GM12878 (cell line): Measurements from ENCODE around the gene NDUFC1. TPM values are rescaled to one million over a fixed set of nuclear protein-coding genes. Genes with fewer than 3 reads are reported as not detected.

Experiments used
- ATAC-seq: fragments of 200-7000 bp; cut with Tn5 transposase; 3 replicates; pipeline ENCODE4 v1.9.1; 2020; ENCODE audit warnings: mild to moderate bottlenecking, moderate library complexity
- BruUV-seq: library from RNA; stranded (reverse); fragments of 400-500 nt; replicated peaks from 2 replicates; lab custom pipeline; 2021; lab: Mats Ljungman, UMichigan
- CTCF ChIA-PET: fragments of 300-600 bp; sonication (Branson Sonifier 250); formaldehyde crosslinking; extraction: SDS; loops from one replicate; lab custom pipeline; 2021; ENCODE audit warnings: inconsistent platforms; lab: Yijun Ruan, JAX
- POLR2A ChIA-PET: fragments of 350-600 bp; formaldehyde crosslinking; extraction: SDS; loops from one replicate; lab custom pipeline; 2021; ENCODE audit warnings: inconsistent platforms; lab: Charles Lee
- RAD21 ChIA-PET: fragments of 300-600 bp; sonication (Branson Sonifier 250); formaldehyde crosslinking; loops from one replicate; lab custom pipeline; 2023; ENCODE audit warnings: antibody characterized with exemption; ENCODE audit not compliant: unreplicated experiment; lab: Charles Lee
- SMC1A ChIA-PET: fragments of 300-600 bp; sonication (Branson Sonifier 250); formaldehyde crosslinking; loops from one replicate; lab custom pipeline; 2023; ENCODE audit not compliant: unreplicated experiment, uncharacterized antibody; lab: Charles Lee
- DNase-seq: peaks from one replicate; pipeline ENCODE4 v3.0.0-alpha.2; 2011; ENCODE audit warnings: low read depth, low spot score
- FAIRE-seq: peaks from 3 replicates; lab custom pipeline; 2011; peaks lifted over from hg19 to GRCh38; lab: Jason Lieb, UNC
- H2AFZ ChIP-seq: 2 replicates; pipeline ENCODE4 v1.6.0; 2011; ENCODE audit warnings: low read depth, low read length, control low read depth; ENCODE audit not compliant: control insufficient read depth
- H3K27ac ChIP-seq: 2 replicates; pipeline ENCODE4 v1.5.1; 2011; ENCODE audit warnings: control low read depth; ENCODE audit not compliant: control insufficient read depth, insufficient read depth
- H3K27me3 ChIP-seq, 2 experiments: replicated peaks in 1 of 2; 2 replicates each; pipeline versions ENCODE4 v1.6.0 to v1.6.1; 2011; ENCODE audit warnings: low read length in 1 of 2; ENCODE audit not compliant: control insufficient read depth in 2 of 2, insufficient read depth in 2 of 2
- H3K36me3 ChIP-seq, 2 experiments: 2 replicates each; pipeline ENCODE4 v1.5.1; 2011; ENCODE audit warnings: low read length in 1 of 2; ENCODE audit not compliant: control insufficient read depth in 2 of 2, insufficient read depth in 2 of 2
- H3K4me1 ChIP-seq: 2 replicates; pipeline ENCODE4 v1.6.1; 2011; ENCODE audit warnings: mild to moderate bottlenecking, low read length, moderate library complexity, mixed read lengths; ENCODE audit not compliant: control insufficient read depth, insufficient read depth
- H3K4me2 ChIP-seq: 2 replicates; pipeline ENCODE4 v1.6.0; 2011; ENCODE audit warnings: control low read depth; ENCODE audit not compliant: control insufficient read depth, insufficient read depth
- H3K4me3 ChIP-seq: fragments of 200-600 bp; sonication (generic); 2 replicates; pipeline ENCODE4 v1.5.1; 2016
- H3K79me2 ChIP-seq: 2 replicates; pipeline ENCODE4 v1.6.0; 2011; ENCODE audit warnings: low read length; ENCODE audit not compliant: control insufficient read depth, insufficient read depth
- H3K9ac ChIP-seq: 2 replicates; pipeline ENCODE4 v1.8.0; 2011; ENCODE audit warnings: low read length, control low read depth, mixed read lengths; ENCODE audit not compliant: control insufficient read depth, insufficient read depth
- H3K9me3 ChIP-seq: replicated peaks from 3 replicates; pipeline ENCODE4 v1.5.1; 2011; ENCODE audit warnings: mild to moderate bottlenecking, low read length; ENCODE audit not compliant: control insufficient read depth, insufficient read depth
- H4K20me1 ChIP-seq: 2 replicates; pipeline ENCODE4 v1.6.0; 2011; ENCODE audit not compliant: control insufficient read depth, insufficient read depth
- BACH1 ChIP-seq: fragments of 450-650 bp; IDR thresholded peaks from 2 replicates; pipeline ENCODE4 v1.6.1; 2017; ENCODE audit warnings: mild to moderate bottlenecking, borderline replicate concordance
- CEBPB ChIP-seq, 2 experiments: fragments of 150-350 bp in 1 of 2; IDR thresholded peaks; 2 replicates each; pipeline ENCODE4 v1.6.1; 2012 to 2014; ENCODE audit warnings: low read depth in 2 of 2, low read length in 2 of 2, borderline replicate concordance in 1 of 2, inconsistent platforms in 1 of 2
- DPF2 ChIP-seq: fragments of 450-650 bp; IDR thresholded peaks from 2 replicates; pipeline ENCODE4 v1.6.1; 2017; ENCODE audit warnings: mild to moderate bottlenecking
- ETV6 ChIP-seq, 2 experiments: fragments of 450-650 bp in 1 of 2; IDR thresholded peaks in 1 of 2; conservative IDR thresholded peaks in 1 of 2; 2 replicates each; pipeline ENCODE4 v1.6.1; 2014; ENCODE audit warnings: antibody characterized with exemption in 1 of 2, borderline replicate concordance in 1 of 2, low read depth in 1 of 2, mild to moderate bottlenecking in 1 of 2, moderate library complexity in 1 of 2
- JUND ChIP-seq: IDR thresholded peaks from 2 replicates; pipeline ENCODE4 v1.6.1; 2012; ENCODE audit warnings: low read depth, mild to moderate bottlenecking, low read length, improper control_type of control experiment, moderate library complexity
- KAT2A ChIP-seq: conservative IDR thresholded peaks from 2 replicates; pipeline ENCODE4 v1.6.1; 2011; ENCODE audit warnings: low read depth, low read length; ENCODE audit not compliant: control insufficient read depth
- MEF2A ChIP-seq: IDR thresholded peaks from 2 replicates; pipeline ENCODE4 v1.6.1; 2011; ENCODE audit warnings: low read depth, mild to moderate bottlenecking, low read length, moderate library complexity; ENCODE audit not compliant: insufficient read depth
- NFYB ChIP-seq: IDR thresholded peaks from 2 replicates; pipeline ENCODE4 v1.6.1; 2011; ENCODE audit warnings: low read depth, mild to moderate bottlenecking, low read length, improper control_type of control experiment, moderate library complexity; ENCODE audit not compliant: insufficient read depth
- NRF1 ChIP-seq: conservative IDR thresholded peaks from 2 replicates; pipeline ENCODE4 v1.6.1; 2011; ENCODE audit warnings: mild to moderate bottlenecking, low read depth, low read length, improper control_type of control experiment
- RAD51 ChIP-seq: fragments of 450-650 bp; IDR thresholded peaks from 2 replicates; pipeline ENCODE4 v1.6.1; 2016; ENCODE audit warnings: moderate library complexity, mild to moderate bottlenecking, inconsistent platforms
- SIN3A ChIP-seq: IDR thresholded peaks from 2 replicates; pipeline ENCODE4 v1.6.1; 2012; ENCODE audit warnings: low read depth, low read length, improper control_type of control experiment
- SMAD1 ChIP-seq: fragments of 450-650 bp; IDR thresholded peaks from 2 replicates; pipeline ENCODE4 v1.6.1; 2018; ENCODE audit warnings: mild to moderate bottlenecking, low read depth; ENCODE audit not compliant: partially characterized antibody
- SP1 ChIP-seq: IDR thresholded peaks from one replicate; pipeline ENCODE4 v1.6.1; 2011; ENCODE audit warnings: low read depth, low read length
- STAT1 ChIP-seq: fragments of 450-650 bp; conservative IDR thresholded peaks from 2 replicates; pipeline ENCODE4 v1.6.1; 2014; ENCODE audit warnings: antibody characterized with exemption, mild to moderate bottlenecking
- ZZZ3 ChIP-seq: IDR thresholded peaks from 2 replicates; pipeline ENCODE4 v1.6.1; 2011; ENCODE audit warnings: low read depth; ENCODE audit not compliant: control insufficient read depth, insufficient read length
- WGBS: methylation state at CpG from one replicate; pipeline ENCODE4 v1.1.6; 2016; ENCODE audit warnings: low lambda C conversion rate; ENCODE audit not compliant: insufficient replicate concordance, insufficient coverage; ENCODE audit errors: missing lambda C conversion rate; 5-methylcytosine and 5-hydroxymethylcytosine counted together
- in situ Hi-C: fragments of 300-500 bp; cut with MboI; formaldehyde crosslinking; loops from 9 replicates; pipeline ENCODE4 v1.14.3; 2018; ENCODE audit warnings: mixed read lengths
- intact Hi-C: fragments of 100-400 bp; cut with micrococcal nuclease; formaldehyde crosslinking; loops from one replicate; pipeline ENCODE4 v1.14.2; 2022; ENCODE audit not compliant: unreplicated experiment
- polyA plus RNA-seq, 11 experiments: library from polyadenylated mRNA; depleted of rRNA in 4 of 11; unstranded in 6 of 11; stranded (reverse) in 5 of 11; fragments of >200 nt; fragmentation: Nextera tagmentation in 4 of 11; fragmentation: Illumina TruSeq in 1 of 11; extraction: Ambion mirVana in 4 of 11; extraction: Trizol in 1 of 11; gene quantifications; 1 replicate in 1 of 11; 2 replicates in 10 of 11; pipeline versions ENCODE4 v1.2.1 to v1.2.3, GENCODE V29; 2011 to 2016; ENCODE audit warnings: inconsistent platforms in 2 of 11, missing spikeins in 2 of 11, low read depth in 1 of 11
- total RNA-seq, 4 experiments: library from RNA; depleted of rRNA in 3 of 4; stranded (reverse); fragments of >200 nt in 3 of 4; fragmentation: Illumina TruSeq in 1 of 4; extraction: Trizol in 1 of 4; gene quantifications; 2 replicates each; pipeline versions ENCODE4 v1.2.1 to v1.2.3, GENCODE V29; 2013 to 2021
- TF ChIP-seq, protein P1 (sequence below): fragments of 450-650 bp; formaldehyde crosslinking; IDR thresholded peaks from 2 replicates; pipeline ENCODE4 v1.5.0; 2022; ENCODE audit warnings: mild to moderate bottlenecking, missing genetic modification characterization
- TF ChIP-seq, protein P2 (sequence below): fragments of 450-650 bp; conservative IDR thresholded peaks from 2 replicates; pipeline ENCODE4 v1.6.1; 2017; ENCODE audit warnings: mild to moderate bottlenecking, moderate library complexity

NDUFC1 gene
- total and polyA plus RNA-seq, 10 of the 15 experiments (the other 5 are each of a cell fraction or from before 2014, with no cell fraction given) = 25.5 to 242 (median 68.9) TPM

- SMC1A ChIA-PET = interaction anchor here (0.6 to 3.1 kb wide), 17 partner anchors 8 to 271 kb away, joined by 3 to 20 read pairs (median 8); no protein-coding TSS in a partner anchor
- Histone ChIP-seq H2AFZ (peak within 1 kb of the TSS; percentile 97), H3K36me3 (peaks cover 3% of the 10 kb centered on the region in 2 experiments; a peak in 2 of 4 replicates), H3K9ac (peak within 1 kb of the TSS; percentile 83), H3K27me3 (no peaks in the 10 kb centered on the region), H3K4me2 (peak within 1 kb of the TSS; percentile 81), H3K79me2 (peaks cover 61% of the 10 kb centered on the region), H3K4me1 (peaks cover 13% of the 10 kb centered on the region; the same call in 1 of the 2 replicates), H3K27ac (peak within 1 kb of the TSS; percentile 92), H3K9me3 (peaks cover 2% of the 10 kb centered on the region; the same call in 2 of the 3 replicates), H4K20me1 (no peaks in the 10 kb centered on the region; the same call in 1 of the 2 replicates), H3K4me3 (peak within 1 kb of the TSS; percentile 89)
- RAD21 ChIA-PET = interaction anchor here (0.8 to 2.9 kb wide), 15 partner anchors 11 to 271 kb away, joined by 3 to 13 read pairs (median 4); partner anchors contain the start of gene ELF2
- BruUV-seq = no TSS peak
- FAIRE-seq (peak; percentile 66), ATAC-seq (peak; percentile 91), DNase-seq (peak; percentile 90)
- in situ Hi-C loops (loop anchor here (25.0 kb wide), 1 partner anchor 1089 kb away; no protein-coding TSS in a partner anchor), intact Hi-C loops (loop anchor here (5.0 to 10.0 kb wide), 2 partner anchors 154 to 219 kb away; partner anchors contain the start of gene RAB33B)
- POLR2A ChIA-PET = interaction anchor here (0.7 to 4.4 kb wide), 11 partner anchors 10 to 365 kb away, joined by 3 to 29 read pairs (median 5); partner anchors contain the start of genes ELF2, MGST2 and NOCT
- 1% methylated on average over 61 of the region's 61 CpGs for WGBS
- CTCF ChIA-PET = interaction anchor here (0.5 to 2.2 kb wide), 13 partner anchors 9 to 271 kb away, joined by 3 to 6 read pairs (median 3); no protein-coding TSS in a partner anchor
- TF ChIP-seq SMAD1 = no peak
- peak; percentile 75; the same call in 1 of the 2 replicates for TF ChIP-seq SIN3A
- peak; percentile 75 for TF ChIP-seq RAD51
- TF ChIP-seq MEF2A = no peak
- no peak; a peak in 1 of 4 replicates for TF ChIP-seq ETV6 (conservative IDR thresholded peaks at IDR 0.05 in 1 of 2, IDR thresholded peaks at IDR 0.05 in 1 of 2; ENCODE audit: borderline replicate concordance in 1 of 2, low read depth in 1 of 2)
- TF ChIP-seq STAT1 = no peak
- TF ChIP-seq, protein P1, sequence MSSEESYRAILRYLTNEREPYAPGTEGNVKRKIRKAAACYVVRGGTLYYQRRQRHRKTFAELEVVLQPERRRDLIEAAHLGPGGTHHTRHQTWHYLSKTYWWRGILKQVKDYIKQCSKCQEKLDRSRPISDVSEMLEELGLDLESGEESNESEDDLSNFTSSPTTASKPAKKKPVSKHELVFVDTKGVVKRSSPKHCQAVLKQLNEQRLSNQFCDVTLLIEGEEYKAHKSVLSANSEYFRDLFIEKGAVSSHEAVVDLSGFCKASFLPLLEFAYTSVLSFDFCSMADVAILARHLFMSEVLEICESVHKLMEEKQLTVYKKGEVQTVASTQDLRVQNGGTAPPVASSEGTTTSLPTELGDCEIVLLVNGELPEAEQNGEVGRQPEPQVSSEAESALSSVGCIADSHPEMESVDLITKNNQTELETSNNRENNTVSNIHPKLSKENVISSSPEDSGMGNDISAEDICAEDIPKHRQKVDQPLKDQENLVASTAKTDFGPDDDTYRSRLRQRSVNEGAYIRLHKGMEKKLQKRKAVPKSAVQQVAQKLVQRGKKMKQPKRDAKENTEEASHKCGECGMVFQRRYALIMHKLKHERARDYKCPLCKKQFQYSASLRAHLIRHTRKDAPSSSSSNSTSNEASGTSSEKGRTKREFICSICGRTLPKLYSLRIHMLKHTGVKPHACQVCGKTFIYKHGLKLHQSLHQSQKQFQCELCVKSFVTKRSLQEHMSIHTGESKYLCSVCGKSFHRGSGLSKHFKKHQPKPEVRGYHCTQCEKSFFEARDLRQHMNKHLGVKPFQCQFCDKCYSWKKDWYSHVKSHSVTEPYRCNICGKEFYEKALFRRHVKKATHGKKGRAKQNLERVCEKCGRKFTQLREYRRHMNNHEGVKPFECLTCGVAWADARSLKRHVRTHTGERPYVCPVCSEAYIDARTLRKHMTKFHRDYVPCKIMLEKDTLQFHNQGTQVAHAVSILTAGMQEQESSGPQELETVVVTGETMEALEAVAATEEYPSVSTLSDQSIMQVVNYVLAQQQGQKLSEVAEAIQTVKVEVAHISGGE (CRISPR knock-in tag) = no peak
- peak; percentile 72 for TF ChIP-seq SP1
- no peak for TF ChIP-seq JUND
- peak; percentile 54 for TF ChIP-seq NRF1
- TF ChIP-seq BACH1 = no peak
- no peak for TF ChIP-seq CEBPB (IDR thresholded peaks at IDR 0.05; ENCODE audit: borderline replicate concordance in 1 of 2, low read depth in 2 of 2, low read length in 2 of 2)
- no peak for TF ChIP-seq ZZZ3
- TF ChIP-seq NFYB = no peak
- TF ChIP-seq, protein P2, sequence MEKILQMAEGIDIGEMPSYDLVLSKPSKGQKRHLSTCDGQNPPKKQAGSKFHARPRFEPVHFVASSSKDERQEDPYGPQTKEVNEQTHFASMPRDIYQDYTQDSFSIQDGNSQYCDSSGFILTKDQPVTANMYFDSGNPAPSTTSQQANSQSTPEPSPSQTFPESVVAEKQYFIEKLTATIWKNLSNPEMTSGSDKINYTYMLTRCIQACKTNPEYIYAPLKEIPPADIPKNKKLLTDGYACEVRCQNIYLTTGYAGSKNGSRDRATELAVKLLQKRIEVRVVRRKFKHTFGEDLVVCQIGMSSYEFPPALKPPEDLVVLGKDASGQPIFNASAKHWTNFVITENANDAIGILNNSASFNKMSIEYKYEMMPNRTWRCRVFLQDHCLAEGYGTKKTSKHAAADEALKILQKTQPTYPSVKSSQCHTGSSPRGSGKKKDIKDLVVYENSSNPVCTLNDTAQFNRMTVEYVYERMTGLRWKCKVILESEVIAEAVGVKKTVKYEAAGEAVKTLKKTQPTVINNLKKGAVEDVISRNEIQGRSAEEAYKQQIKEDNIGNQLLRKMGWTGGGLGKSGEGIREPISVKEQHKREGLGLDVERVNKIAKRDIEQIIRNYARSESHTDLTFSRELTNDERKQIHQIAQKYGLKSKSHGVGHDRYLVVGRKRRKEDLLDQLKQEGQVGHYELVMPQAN = no peak; the same call in 1 of the 2 replicates
- peak; percentile 41; the same call in 1 of the 2 replicates for TF ChIP-seq DPF2
- TF ChIP-seq KAT2A = no peak
Measured at GRCh38 chr4:139301113-139301820, 1.0 kb downstream of the NDUFC1 start, which contains the start of gene NAA15. Gene NAA15 (plus strand): TSS chr4:139301505. CDS start chr4:139301778, 273 bp downstream.
